ENCODE data around the gene VIPR2. TPM values are rescaled to one million over a fixed set of nuclear protein-coding genes. Genes with fewer than 3 reads are reported as not detected.
"Not testable (repeated sequence)": the region's sequence is repeated elsewhere in the genome, so short reads cannot be mapped to it uniquely, and the experiment has no call there.

Gene VIPR2, protein sequence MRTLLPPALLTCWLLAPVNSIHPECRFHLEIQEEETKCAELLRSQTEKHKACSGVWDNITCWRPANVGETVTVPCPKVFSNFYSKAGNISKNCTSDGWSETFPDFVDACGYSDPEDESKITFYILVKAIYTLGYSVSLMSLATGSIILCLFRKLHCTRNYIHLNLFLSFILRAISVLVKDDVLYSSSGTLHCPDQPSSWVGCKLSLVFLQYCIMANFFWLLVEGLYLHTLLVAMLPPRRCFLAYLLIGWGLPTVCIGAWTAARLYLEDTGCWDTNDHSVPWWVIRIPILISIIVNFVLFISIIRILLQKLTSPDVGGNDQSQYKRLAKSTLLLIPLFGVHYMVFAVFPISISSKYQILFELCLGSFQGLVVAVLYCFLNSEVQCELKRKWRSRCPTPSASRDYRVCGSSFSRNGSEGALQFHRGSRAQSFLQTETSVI
- total RNA-seq: under 1 TPM; 0.36 to 0.45 TPM

DNA sequence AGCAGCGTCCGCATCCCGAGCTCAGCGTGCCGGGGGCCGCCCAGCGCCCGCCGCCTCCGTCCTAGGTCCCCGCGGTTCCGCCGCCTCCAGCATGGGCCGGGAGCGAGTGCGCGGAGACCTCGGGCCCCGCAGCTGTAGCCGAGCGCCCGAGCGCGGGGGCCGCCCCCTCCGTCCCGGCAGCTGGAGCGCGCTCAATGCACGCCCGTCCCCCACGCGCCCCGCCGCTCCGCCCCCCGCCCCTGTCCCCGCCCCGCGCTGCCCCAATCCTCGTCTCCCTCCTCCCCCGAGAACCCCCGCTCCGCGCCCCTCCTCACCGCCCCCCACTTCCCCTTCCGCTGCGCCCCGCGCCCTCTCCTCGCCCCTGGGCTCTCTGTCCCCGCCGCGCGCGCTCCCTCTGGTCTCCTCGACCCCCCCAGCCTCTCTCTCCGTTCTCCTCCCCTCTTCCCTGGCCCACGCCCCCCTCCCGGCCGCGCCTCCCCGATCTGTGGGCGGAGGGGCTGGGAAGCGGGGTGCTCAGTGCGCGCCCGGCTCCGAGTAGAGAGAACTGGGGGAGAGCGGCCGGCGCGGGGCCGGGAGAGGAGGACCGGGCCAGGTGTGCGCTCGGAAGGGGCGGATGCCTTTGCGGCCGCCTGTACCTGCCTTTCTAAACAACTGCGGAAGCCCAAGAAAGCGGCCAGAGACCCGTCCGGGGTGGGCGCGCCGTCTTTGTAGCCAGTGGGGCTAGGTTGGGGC lies at the start of gene VIPR2:
TSS of gene VIPR2 (minus strand) at position 110 of the 732 bp plus-strand sequence. CDS start at position 14, 96 bp downstream.
- Mint-ChIP-seq H3K27me3 (peaks cover 7% of the 10 kb centered on the region in 2 donors), H3K36me3 (no peaks in the 10 kb centered on the region), H3K9me3 (no peaks in the 10 kb centered on the region), H3K4me1 (ENCODE audit: low read depth in 2 of 2) (peaks cover 0 to 5% of the 10 kb centered on the region in 2 donors), H3K27ac (no peak within 1 kb of the TSS), H3K4me3 (peak within 1 kb of the TSS; percentile 70)
- DNase-seq (ENCODE audit: low spot score): no peak
- ATAC-seq: peak; percentile 73 to 82

- Mint-ChIP-seq H3K27ac (peak overlapping the region; percentile 5 to 21), H3K4me1 (ENCODE audit: low read depth in 2 of 2) (peaks cover 56 to 60% of the 10 kb centered on the region in 2 donors), H3K9me3 (no peaks in the 10 kb centered on the region), H3K36me3 (no peaks in the 10 kb centered on the region), H3K4me3 (no peak overlapping the region), H3K27me3 (no peaks in the 10 kb centered on the region)
- ATAC-seq (no peak), DNase-seq (ENCODE audit: low spot score) (no peak)
Measured at GRCh38 chr7:159193543-159194090, 49.0 kb upstream of the VIPR2 start.

DNA sequence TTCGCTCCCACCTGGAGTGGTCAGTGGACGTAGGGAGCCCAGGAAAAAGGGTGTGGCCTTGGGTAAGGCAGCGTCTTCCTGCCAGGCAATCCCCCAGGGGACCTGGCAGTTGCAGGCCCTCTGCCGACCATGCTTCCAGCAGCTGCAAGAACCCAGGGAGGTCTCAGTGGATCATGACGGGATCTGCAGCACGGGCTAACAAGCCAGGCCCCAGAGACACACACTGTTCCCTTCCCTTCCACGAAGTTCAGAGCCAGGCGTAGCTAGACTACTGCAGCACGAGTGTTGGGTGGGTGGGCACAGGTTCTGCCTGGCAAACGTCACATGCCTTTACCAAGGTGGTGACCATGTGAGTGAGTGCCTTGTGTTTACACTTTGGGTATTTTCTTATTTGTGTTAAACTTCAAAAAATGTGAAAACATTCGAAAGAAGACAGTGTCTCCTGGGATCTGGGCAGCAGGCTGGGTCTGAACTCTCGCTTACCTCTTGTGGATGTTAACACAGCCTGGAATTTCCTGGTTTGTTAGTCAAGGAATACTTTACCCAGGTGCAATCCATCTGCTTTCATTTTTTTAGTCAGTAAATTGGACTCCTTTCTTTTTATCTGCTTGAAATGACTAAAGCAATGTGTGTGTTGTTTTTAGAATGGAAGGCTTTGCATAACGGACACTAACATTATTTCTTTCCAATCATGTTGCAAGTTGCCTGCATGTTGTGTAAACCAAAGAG lies 48.2 kb upstream of the VIPR2 start:
- Mint-ChIP-seq H3K4me1 (ENCODE audit: low read depth in 2 of 2) (peaks cover 49 to 52% of the 10 kb centered on the region in 2 donors), H3K36me3 (no peaks in the 10 kb centered on the region), H3K27me3 (no peaks in the 10 kb centered on the region), H3K27ac (no peak overlapping the region), H3K9me3 (no peaks in the 10 kb centered on the region), H3K4me3 (no peak overlapping the region)
- DNase-seq (ENCODE audit: low spot score): no peak
- no peak for ATAC-seq

DNA sequence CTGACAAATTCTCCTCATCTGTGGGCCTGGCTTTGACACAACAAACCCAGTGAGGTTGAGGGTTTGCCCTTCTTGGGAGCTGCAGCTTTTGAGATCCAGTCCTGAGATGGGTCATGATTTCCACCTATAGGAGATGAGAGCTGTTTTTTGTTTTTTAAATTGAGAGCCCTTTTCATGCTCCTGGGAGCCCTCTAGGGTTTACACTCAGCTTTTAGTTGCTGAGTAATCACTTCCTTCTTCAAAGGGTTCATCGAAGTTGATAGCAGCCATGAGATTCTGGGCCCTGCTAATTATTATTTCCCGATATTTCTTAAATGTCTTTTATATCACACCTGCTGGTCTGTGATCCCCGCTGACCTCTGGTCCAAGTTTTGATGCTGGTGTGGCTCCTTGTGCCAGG lies 47.3 kb upstream of the VIPR2 start:
- DNase-seq (ENCODE audit: low spot score) (no peak), ATAC-seq (no peak)
- no peaks in the 10 kb centered on the region for H3K27me3 Mint-ChIP-seq
- H3K27ac Mint-ChIP-seq: no peak overlapping the region
- H3K36me3 Mint-ChIP-seq: peaks cover 4% of the 10 kb centered on the region
- no peak overlapping the region for H3K4me3 Mint-ChIP-seq
- no peaks in the 10 kb centered on the region for H3K9me3 Mint-ChIP-seq
- H3K4me1 Mint-ChIP-seq (ENCODE audit: low read depth in 2 of 2): peaks cover 40 to 44% of the 10 kb centered on the region in 2 donors

DNA sequence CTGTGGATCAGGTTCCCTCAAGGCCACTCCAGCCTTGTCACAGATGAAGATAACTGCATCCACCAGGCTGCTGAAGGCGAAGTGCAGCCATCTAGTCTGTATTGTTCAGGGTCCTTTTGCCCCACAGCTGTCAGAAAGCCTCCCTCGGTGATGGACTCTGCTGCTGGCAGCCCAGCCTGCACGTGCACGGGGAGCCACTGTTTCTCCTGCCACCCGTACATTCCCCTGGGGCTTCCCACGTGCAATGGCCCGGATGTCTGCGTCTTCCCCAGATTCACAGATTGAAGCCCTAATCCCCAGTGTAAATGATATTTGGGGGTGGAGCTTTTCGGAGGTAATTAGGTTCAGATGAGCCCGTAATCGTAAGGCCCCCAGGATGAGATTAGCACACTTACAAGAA lies 46.6 kb upstream of the VIPR2 start:
- H3K9me3 Mint-ChIP-seq: no peaks in the 10 kb centered on the region
- no peak overlapping the region for H3K4me3 Mint-ChIP-seq
- ATAC-seq: no peak
- no peak overlapping the region for H3K27ac Mint-ChIP-seq
- peaks cover 33 to 36% of the 10 kb centered on the region in 2 donors for H3K4me1 Mint-ChIP-seq (ENCODE audit: low read depth in 2 of 2)
- H3K27me3 Mint-ChIP-seq: no peaks in the 10 kb centered on the region
- H3K36me3 Mint-ChIP-seq: peaks cover 12% of the 10 kb centered on the region
- no peak for DNase-seq (ENCODE audit: low spot score)

GRCh38 chr7:159188011-159188410 lies 43.3 kb upstream of the VIPR2 start:
- H3K9me3 Mint-ChIP-seq: peaks cover 2% of the 10 kb centered on the region
- DNase-seq (ENCODE audit: low spot score) (no peak), ATAC-seq (no peak)
- H3K27me3 Mint-ChIP-seq: peaks cover 0 to 3% of the 10 kb centered on the region in 2 donors
- no peak overlapping the region for H3K27ac Mint-ChIP-seq
- no peak overlapping the region for H3K4me3 Mint-ChIP-seq
- peaks cover 28% of the 10 kb centered on the region for H3K36me3 Mint-ChIP-seq
- H3K4me1 Mint-ChIP-seq (ENCODE audit: low read depth in 2 of 2): peaks cover 8 to 18% of the 10 kb centered on the region in 2 donors

DNA sequence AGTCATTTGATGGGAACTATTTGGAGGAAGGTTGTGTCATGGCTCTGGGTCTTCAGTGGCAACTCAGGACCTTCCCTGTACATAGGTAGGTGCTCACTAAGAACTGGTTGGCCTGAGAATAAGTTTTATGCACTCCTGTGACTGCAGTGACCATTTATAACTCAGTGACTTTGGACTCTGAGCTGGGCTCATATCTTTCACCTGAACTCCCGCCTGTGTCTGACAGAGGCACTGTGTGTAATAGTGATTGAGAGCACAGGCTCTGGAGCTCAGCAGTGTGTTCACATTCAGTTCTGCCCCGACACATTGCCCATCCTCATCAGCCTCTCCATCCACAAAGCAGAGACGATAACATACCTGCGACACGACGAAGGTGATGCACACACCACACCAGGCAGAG lies 34.6 kb upstream of the VIPR2 start:
- no peak overlapping the region for H3K4me3 Mint-ChIP-seq
- H3K4me1 Mint-ChIP-seq (ENCODE audit: low read depth in 2 of 2): peaks cover 16 to 26% of the 10 kb centered on the region in 2 donors
- H3K27me3 Mint-ChIP-seq: peaks cover 0 to 4% of the 10 kb centered on the region in 2 donors
- DNase-seq (ENCODE audit: low spot score): no peak
- ATAC-seq: peak in 1 of 2 donors; percentile 24
- H3K36me3 Mint-ChIP-seq: peaks cover 17% of the 10 kb centered on the region
- no peak overlapping the region for H3K27ac Mint-ChIP-seq
- peaks cover 8% of the 10 kb centered on the region for H3K9me3 Mint-ChIP-seq

- no peak overlapping the region for H3K4me3 Mint-ChIP-seq
- peaks cover 0 to 2% of the 10 kb centered on the region in 2 donors for H3K27me3 Mint-ChIP-seq
- H3K27ac Mint-ChIP-seq: no peak overlapping the region
- peaks cover 16% of the 10 kb centered on the region for H3K36me3 Mint-ChIP-seq
- H3K9me3 Mint-ChIP-seq: peaks cover 8% of the 10 kb centered on the region
- ATAC-seq: no peak
- peaks cover 19 to 27% of the 10 kb centered on the region in 2 donors for H3K4me1 Mint-ChIP-seq (ENCODE audit: low read depth in 2 of 2)
- DNase-seq (ENCODE audit: low spot score): no peak
Measured at GRCh38 chr7:159177284-159177953, 32.8 kb upstream of the VIPR2 start.

DNA sequence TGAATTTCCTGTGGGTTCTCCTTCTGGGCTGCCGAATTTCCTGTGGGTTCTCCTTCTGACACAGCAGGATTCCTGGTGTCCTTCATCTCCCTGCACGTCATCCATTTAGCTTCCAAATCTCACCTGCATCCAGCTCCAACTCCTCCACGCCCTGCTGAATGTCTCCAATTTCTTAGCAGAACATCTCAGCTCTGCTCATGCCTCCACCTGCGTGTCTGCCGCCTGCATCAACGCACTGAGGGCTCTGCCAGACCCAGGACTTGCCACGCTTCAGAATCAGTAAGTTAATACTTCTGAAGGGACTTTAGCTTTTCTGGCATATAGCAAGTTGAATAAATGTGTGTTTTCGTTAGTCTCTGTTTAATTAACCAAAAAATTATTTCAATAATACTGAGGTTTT lies 31.1 kb upstream of the VIPR2 start:
- DNase-seq (ENCODE audit: low spot score): no peak

DNA sequence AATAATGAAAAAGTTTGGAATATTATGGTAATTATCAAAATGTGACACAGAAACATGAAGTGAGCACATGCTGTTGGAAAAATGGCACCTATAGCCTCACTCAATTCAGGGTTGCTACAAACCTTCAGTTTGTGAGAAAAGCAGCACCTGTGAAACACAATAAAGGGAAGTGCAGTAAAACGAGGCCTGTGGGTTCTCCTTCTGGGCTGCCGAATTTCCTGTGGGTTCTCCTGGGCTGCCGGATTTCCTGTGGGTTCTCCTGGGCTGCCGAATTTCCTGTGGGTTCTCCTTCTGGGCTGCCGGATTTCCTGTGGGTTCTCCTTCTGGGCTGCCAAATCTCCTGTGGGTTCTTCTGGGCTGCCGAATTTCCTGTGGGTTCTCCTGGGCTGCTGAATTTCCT lies 30.4 kb upstream of the VIPR2 start:
- H3K27ac Mint-ChIP-seq: peak overlapping the region in 1 of 2 donors; percentile 61
- H3K27me3 Mint-ChIP-seq; H3K9me3 Mint-ChIP-seq; ATAC-seq; DNase-seq (ENCODE audit: low spot score); H3K4me3 Mint-ChIP-seq: not testable (repeated sequence)
- peaks cover 16% of the 10 kb centered on the region for H3K36me3 Mint-ChIP-seq
- peaks cover 19 to 27% of the 10 kb centered on the region in 2 donors for H3K4me1 Mint-ChIP-seq (ENCODE audit: low read depth in 2 of 2)

More for the DNA sequence above, 31.1 kb upstream of the VIPR2 start:
- H3K9me3 Mint-ChIP-seq: peaks cover 8% of the 10 kb centered on the region
- ATAC-seq: no peak
- peaks cover 16% of the 10 kb centered on the region for H3K36me3 Mint-ChIP-seq
- H3K4me1 Mint-ChIP-seq (ENCODE audit: low read depth in 2 of 2): peaks cover 19 to 27% of the 10 kb centered on the region in 2 donors
- peaks cover 0 to 2% of the 10 kb centered on the region in 2 donors for H3K27me3 Mint-ChIP-seq
- peak overlapping the region; percentile 68 to 80 for H3K27ac Mint-ChIP-seq
- peak overlapping the region; percentile 56 for H3K4me3 Mint-ChIP-seq

- Mint-ChIP-seq H3K9me3 (peaks cover 8% of the 10 kb centered on the region), H3K36me3 (peaks cover 16% of the 10 kb centered on the region), H3K27ac (no peak overlapping the region), H3K4me1 (ENCODE audit: low read depth in 2 of 2) (peaks cover 19 to 20% of the 10 kb centered on the region in 2 donors), H3K4me3 (no peak overlapping the region), H3K27me3 (peaks cover 0 to 2% of the 10 kb centered on the region in 2 donors)
- no peak for DNase-seq (ENCODE audit: low spot score)
- ATAC-seq: no peak
Measured at GRCh38 chr7:159172400-159172799, 27.7 kb upstream of the VIPR2 start.

GRCh38 chr7:159169391-159169790 lies 24.7 kb upstream of the VIPR2 start:
- Mint-ChIP-seq H3K27ac (no peak overlapping the region), H3K27me3 (peaks cover 0 to 2% of the 10 kb centered on the region in 2 donors), H3K4me3 (no peak overlapping the region), H3K36me3 (peaks cover 6% of the 10 kb centered on the region), H3K4me1 (ENCODE audit: low read depth in 2 of 2) (peaks cover 3 to 5% of the 10 kb centered on the region in 2 donors), H3K9me3 (peaks cover 1% of the 10 kb centered on the region)
- DNase-seq (ENCODE audit: low spot score) (no peak), ATAC-seq (no peak)

GRCh38 chr7:159167139-159167538 lies 22.5 kb upstream of the VIPR2 start:
- ATAC-seq: no peak
- DNase-seq (ENCODE audit: low spot score): no peak
- Mint-ChIP-seq H3K4me3 (no peak overlapping the region), H3K9me3 (no peaks in the 10 kb centered on the region), H3K36me3 (no peaks in the 10 kb centered on the region), H3K4me1 (ENCODE audit: low read depth in 2 of 2) (no peaks in the 10 kb centered on the region), H3K27me3 (no peaks in the 10 kb centered on the region), H3K27ac (no peak overlapping the region)

Measured in natural killer cell treated with Interleukin-12 subunit alpha and Interleukin-12 subunit beta and Interleukin-15 and Interleukin-18, amount 100 ng/mL, for 72 hours (primary cell).